Endothelial cell of umbilical vein (primary cell): ENCODE measurements around the gene TMEM252. TPM values are rescaled to one million over a fixed set of nuclear protein-coding genes. Genes with fewer than 3 reads are reported as not detected.

Experiments used
- BruUV-seq: library from RNA; stranded (reverse); fragments of 400-500 nt; replicated peaks from 2 replicates; lab custom pipeline; 2021; lab: Mats Ljungman, UMichigan
- CTCF ChIA-PET: fragments of 300-600, 350-600 bp; sonication (Branson Sonifier 250); formaldehyde crosslinking; loops from one replicate; lab custom pipeline; 2021; ENCODE audit warnings: antibody characterized with exemption, inconsistent platforms; lab: Charles Lee
- POLR2A ChIA-PET: fragments of 300-600, 350-600 bp; sonication (Branson Sonifier 250); formaldehyde crosslinking; loops from one replicate; lab custom pipeline; 2021; ENCODE audit warnings: antibody characterized with exemption, inconsistent platforms; lab: Charles Lee
- DNase-seq: peaks from one replicate; pipeline ENCODE4 v3.0.0-alpha.2; 2011; ENCODE audit warnings: low read depth, low spot score
- FAIRE-seq: peaks from 2 replicates; lab custom pipeline; 2011; peaks lifted over from hg19 to GRCh38; lab: Jason Lieb, UNC
- H2AFZ ChIP-seq: 2 replicates; pipeline ENCODE4 v1.6.0; 2012; ENCODE audit warnings: low read depth, low read length, control low read depth, inconsistent platforms
- H3K27ac ChIP-seq: 2 replicates; pipeline ENCODE4 v1.5.1; 2011; ENCODE audit warnings: low read depth, mild to moderate bottlenecking, control low read depth, low read length, moderate library complexity; ENCODE audit not compliant: insufficient read depth
- H3K27me3 ChIP-seq, 2 experiments: 2 replicates each; pipeline versions ENCODE4 v1.6.0 to v1.6.1; 2011; ENCODE audit warnings: low read length in 2 of 2, mixed read lengths in 1 of 2; ENCODE audit not compliant: control insufficient read depth in 2 of 2, insufficient read depth in 2 of 2
- H3K36me3 ChIP-seq, 2 experiments: 2 replicates in 1 of 2; 3 replicates in 1 of 2; pipeline ENCODE4 v1.5.1; 2011; ENCODE audit warnings: low read length in 2 of 2, mild to moderate bottlenecking in 1 of 2, moderate library complexity in 1 of 2; ENCODE audit not compliant: control insufficient read depth in 2 of 2, insufficient read depth in 2 of 2; ENCODE audit errors: extremely low read depth in 1 of 2
- H3K4me1 ChIP-seq: 3 replicates; pipeline ENCODE4 v1.5.1; 2011; ENCODE audit warnings: mild to moderate bottlenecking, low read length; ENCODE audit not compliant: control insufficient read depth, insufficient read depth; ENCODE audit errors: extremely low read depth
- H3K4me2 ChIP-seq: 2 replicates; pipeline ENCODE4 v1.6.1; 2011; ENCODE audit warnings: low read length, control low read depth, mixed read lengths; ENCODE audit not compliant: insufficient read depth
- H3K4me3 ChIP-seq, 3 experiments: fragments of 200-600 bp in 1 of 3; sonication (generic), shearing (Covaris generic) in 1 of 3; replicated peaks in 1 of 3; 2 replicates each; pipeline ENCODE4 v1.5.1; 2011 to 2016; ENCODE audit warnings: control low read depth in 3 of 3, low read length in 3 of 3, mild to moderate bottlenecking in 2 of 3, inconsistent platforms in 1 of 3, low read depth in 1 of 3, moderate library complexity in 1 of 3; ENCODE audit not compliant: insufficient read depth in 1 of 3
- H3K79me2 ChIP-seq: 2 replicates; pipeline ENCODE4 v1.6.0; 2012; ENCODE audit warnings: low read length, inconsistent platforms; ENCODE audit not compliant: control insufficient read depth, insufficient read depth
- H3K9ac ChIP-seq: replicated peaks from 2 replicates; pipeline ENCODE3; 2011; ENCODE audit warnings: low read length, control low read depth; ENCODE audit not compliant: insufficient read depth; ENCODE audit errors: extremely low read depth
- H3K9me1 ChIP-seq: replicated peaks from 3 replicates; pipeline ENCODE4 v1.6.0; 2011; ENCODE audit warnings: mild to moderate bottlenecking, low read length; ENCODE audit not compliant: control insufficient read depth, insufficient read depth; ENCODE audit errors: extremely low read depth
- H3K9me3 ChIP-seq: replicated peaks from 2 replicates; pipeline ENCODE4 v1.5.1; 2012; ENCODE audit warnings: low read length, inconsistent platforms; ENCODE audit not compliant: control insufficient read depth, insufficient read depth
- H4K20me1 ChIP-seq: replicated peaks from 2 replicates; pipeline ENCODE3; 2011; ENCODE audit warnings: mild to moderate bottlenecking, low read length; ENCODE audit not compliant: control insufficient read depth, insufficient read depth; ENCODE audit errors: extremely low read depth
- CTCF ChIP-seq, 2 donors: IDR thresholded peaks; 1 replicate in 1 of 2; 2 replicates in 1 of 2; pipeline ENCODE4 v1.5.1; 2011; ENCODE audit warnings: low read length in 2 of 2, mild to moderate bottlenecking in 2 of 2, moderate library complexity in 2 of 2, control low read depth in 1 of 2, inconsistent platforms in 1 of 2, low read depth in 1 of 2; ENCODE audit not compliant: insufficient read depth in 1 of 2; ENCODE audit errors: extremely low read depth in 1 of 2
- MAX ChIP-seq: IDR thresholded peaks from 2 replicates; pipeline ENCODE4 v1.6.1; 2011; ENCODE audit not compliant: insufficient read depth, insufficient read length
- POLR2A ChIP-seq: IDR thresholded peaks from 2 replicates; pipeline ENCODE4 v1.6.1; 2012; ENCODE audit warnings: low read depth, mild to moderate bottlenecking, control low read depth, low read length
- dilution Hi-C: fragments of 300-500 bp; cut with MboI; formaldehyde crosslinking; loops from one replicate; pipeline ENCODE4 v1.15.0; 2019; ENCODE audit warnings: low sequenced_read_pairs; ENCODE audit not compliant: extremely low pct_ligation_motif_present
- intact Hi-C: fragments of 100-400 bp; cut with micrococcal nuclease; formaldehyde crosslinking; loops from one replicate; pipeline ENCODE4 v1.10.0; 2022
- polyA plus RNA-seq, 4 experiments: library from polyadenylated mRNA; depleted of rRNA in 3 of 4; stranded (reverse) in 3 of 4; unstranded in 1 of 4; fragments of >200 nt; gene quantifications; 2 replicates each; pipeline versions ENCODE4 v1.2.1 to v1.2.3, GENCODE V29; 2011 to 2012; ENCODE audit warnings: missing spikeins in 1 of 4
- total RNA-seq: library from RNA; stranded (reverse); gene quantifications from 2 replicates; pipeline ENCODE4 v1.2.3, GENCODE V29; 2021

TMEM252 gene
- total and polyA plus RNA-seq, 2 donors (not counting 3 experiments of a cell fraction or from before 2014, with no cell fraction given) = not detected

- H3K27me3 ChIP-seq = no peaks in the 10 kb centered on the region
- H3K4me3 ChIP-seq = no peak overlapping the region
- dilution Hi-C loops = no loop called here
- intact Hi-C loops = no loop called here
- no peak overlapping the region for H3K27ac ChIP-seq
- no peaks in the 10 kb centered on the region for H3K9me1 ChIP-seq
- H3K9me3 ChIP-seq = no peaks in the 10 kb centered on the region
- DNase-seq (no peak), FAIRE-seq (no peak)
- no peak overlapping the region for H3K9ac ChIP-seq
- no peaks in the 10 kb centered on the region for H3K36me3 ChIP-seq
- H3K79me2 ChIP-seq = no peaks in the 10 kb centered on the region
- no peaks in the 10 kb centered on the region for H3K4me1 ChIP-seq
- BruUV-seq = no TSS peak
- CTCF ChIA-PET = interaction anchor here (1.0 kb wide), 1 partner anchor 14 kb away, joined by 3 read pairs; no protein-coding TSS in a partner anchor
- H4K20me1 ChIP-seq = no peaks in the 10 kb centered on the region
- no peak overlapping the region for H3K4me2 ChIP-seq
- no peak overlapping the region for H2AFZ ChIP-seq
- TF ChIP-seq POLR2A = no peak
- TF ChIP-seq CTCF (IDR thresholded peaks at IDR 0.05; ENCODE audit: extremely low read depth in 1 of 2, insufficient read depth in 1 of 2, low read depth in 1 of 2, low read length in 2 of 2) = no peak
- no peak for TF ChIP-seq MAX
- POLR2A ChIA-PET = no interaction called here
Observed at GRCh38 chr9:68488126-68488525, 52.6 kb downstream of the TMEM252 start.

Other genes starting within 250 kb of the TMEM252 start
- not detected in 2 replicates for gene FOXD4L3, start 238.0 kb downstream of the TMEM252 start, total RNA-seq
- gene FOXD4L3, start 238.0 kb downstream of the TMEM252 start, polyA plus RNA-seq = not detected in 2 replicates
- 1.4 and 1.9 TPM in 2 replicates for gene PGM5, start 184.3 kb downstream of the TMEM252 start, total RNA-seq
- gene PGM5, start 184.3 kb downstream of the TMEM252 start, polyA plus RNA-seq = 0.14 TPM in 1 of 2 replicates, not detected in the other
- gene PIP5K1B, start 164.4 kb upstream of the TMEM252 start, total RNA-seq = 0.27 TPM in 1 of 2 replicates, not detected in the other
- gene PIP5K1B, start 164.4 kb upstream of the TMEM252 start, polyA plus RNA-seq = not detected in 2 replicates